SW 1271 (cell line): ENCODE data around the gene LAPTM5.
"Not testable (repeated sequence)": the region's sequence is repeated elsewhere in the genome, so short reads cannot be mapped to it uniquely, and the experiment has no call there.

ENCODE experiments used
- DNase-seq, 2 experiments: peaks; one replicate each; lab custom pipeline; 2025; lab: John Stamatoyannopoulos, UW

LAPTM5 gene

DNA sequence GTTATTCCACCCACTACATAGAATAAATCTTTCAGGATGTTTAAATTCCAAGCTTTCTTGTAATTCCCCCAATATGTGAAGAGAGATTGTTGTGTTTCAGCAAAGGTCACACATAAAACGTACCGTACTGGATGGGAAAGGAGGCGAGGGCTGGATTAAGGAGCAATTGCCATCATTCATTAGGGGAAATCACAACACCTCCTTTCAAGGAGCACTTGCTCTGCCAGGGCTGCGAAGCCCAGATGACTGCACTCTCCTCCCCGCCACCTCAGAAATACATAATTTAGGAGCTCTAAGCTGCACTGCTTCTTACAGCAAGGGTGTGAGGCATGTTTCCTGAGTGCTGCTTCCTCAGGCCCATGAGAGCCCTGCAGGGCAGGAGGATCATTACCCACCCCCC lies 63.8 kb downstream of the LAPTM5 start:
- DNase-seq: no peak

GRCh38 chr1:30693366-30693765 lies 64.2 kb downstream of the LAPTM5 start:
- DNase-seq: no peak

DNA sequence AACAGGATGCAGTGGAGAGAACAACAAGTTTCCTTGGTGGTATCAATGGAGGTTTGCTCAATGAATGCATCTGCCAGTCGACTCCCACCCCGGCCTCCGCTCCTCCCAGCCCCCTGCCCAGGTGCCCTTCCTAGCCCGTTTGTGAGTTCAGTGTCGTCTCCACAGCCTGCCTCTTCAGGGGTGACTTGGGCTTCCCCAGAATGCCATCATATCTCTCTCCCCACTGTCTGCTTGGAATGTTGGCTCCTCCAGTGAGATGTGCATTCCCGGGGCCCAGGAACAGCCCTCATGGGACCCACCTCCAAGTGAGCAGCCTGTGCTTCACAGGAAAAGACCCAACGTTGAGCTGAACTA lies 64.6 kb downstream of the LAPTM5 start:
- no peak for DNase-seq

GRCh38 chr1:30692201-30692947 lies 65.2 kb downstream of the LAPTM5 start:
- no peak for DNase-seq

DNA sequence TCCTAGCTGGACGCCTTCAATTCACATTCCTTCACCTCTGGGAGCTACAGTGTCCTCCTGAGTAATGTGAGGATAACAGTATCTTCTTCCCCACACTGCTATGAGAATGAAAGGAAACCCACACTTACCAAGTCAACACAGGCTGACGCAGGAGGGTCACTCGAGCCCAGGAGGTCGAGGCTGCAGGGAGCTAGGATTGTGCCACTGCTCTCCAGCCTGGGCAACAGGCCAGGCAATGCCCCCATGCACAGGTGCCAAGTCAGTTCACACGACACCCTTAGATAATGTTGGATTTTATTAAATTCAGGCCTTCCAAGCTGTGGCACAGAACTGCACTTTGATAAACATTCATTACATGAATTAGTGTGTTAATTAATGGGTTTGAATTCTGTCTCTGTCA lies 66.1 kb downstream of the LAPTM5 start:
- DNase-seq: no peak

DNA sequence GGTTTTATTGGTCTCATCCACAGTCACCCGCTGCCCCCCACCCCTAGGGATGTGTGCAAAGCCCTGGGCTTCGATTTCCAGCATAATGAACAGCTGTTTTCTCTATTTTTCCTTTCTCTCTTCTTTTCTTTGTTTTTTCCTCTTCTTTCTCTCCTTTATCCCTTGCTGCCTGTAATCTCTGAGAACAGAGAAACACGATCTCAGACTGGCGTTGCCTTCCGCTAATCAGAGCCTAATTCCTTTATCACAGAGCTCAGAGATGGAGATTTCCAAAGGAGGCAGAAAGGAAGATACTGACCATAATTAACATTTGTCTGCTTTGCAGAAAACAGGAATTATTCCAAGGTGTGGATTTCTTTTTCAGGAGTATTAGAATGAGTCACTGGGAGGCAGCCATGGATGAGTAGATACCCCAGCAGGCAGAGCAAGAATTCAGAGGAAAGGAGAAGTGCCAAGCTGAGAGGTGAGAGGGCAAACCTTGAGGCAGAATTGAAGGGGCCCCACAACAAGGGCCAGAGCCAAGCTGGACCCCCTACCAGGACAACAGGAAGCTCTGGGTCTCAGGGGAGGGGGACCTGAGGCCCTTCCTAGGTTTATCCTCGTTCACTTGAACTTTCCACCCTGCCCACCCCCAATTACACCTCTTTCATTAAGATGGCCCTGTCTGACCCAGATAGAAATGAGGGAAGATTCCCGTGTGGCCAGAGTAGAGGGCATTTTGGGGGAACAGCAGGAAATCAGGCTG lies 67.5 kb downstream of the LAPTM5 start:
- DNase-seq: no peak

- no peak for DNase-seq
These were observed 68.4 kb downstream of the LAPTM5 start for GRCh38 chr1:30688920-30689794.

- not testable (repeated sequence) for DNase-seq
These were observed 69.1 kb downstream of the LAPTM5 start for GRCh38 chr1:30688516-30688915.

DNA sequence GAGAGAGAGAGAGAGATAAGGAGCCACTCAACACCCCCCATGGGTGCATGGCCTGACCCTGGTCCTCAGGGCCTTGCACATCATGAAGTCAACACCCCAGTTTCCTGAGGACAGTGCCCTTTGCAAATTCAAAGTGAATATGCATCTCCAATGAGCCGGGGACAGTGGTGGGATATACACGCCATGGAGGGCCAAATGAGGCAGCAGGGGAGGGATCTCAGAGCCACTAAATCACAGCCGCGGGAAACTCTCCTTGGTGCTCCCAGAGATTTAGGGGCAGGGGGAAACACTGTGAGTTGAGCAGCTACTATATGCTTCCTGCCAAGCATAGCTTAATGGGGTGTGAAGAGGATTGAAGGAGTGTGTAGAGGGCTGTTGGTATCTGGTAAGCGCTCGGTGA lies 69.7 kb downstream of the LAPTM5 start:
- DNase-seq: no peak

- no peak for DNase-seq
These were observed 71.2 kb downstream of the LAPTM5 start for GRCh38 chr1:30686236-30686935.

- no peak for DNase-seq
These were observed 71.8 kb downstream of the LAPTM5 start for GRCh38 chr1:30685796-30686165.

- DNase-seq: no peak
These were observed 72.4 kb downstream of the LAPTM5 start for GRCh38 chr1:30684881-30685795.

DNA sequence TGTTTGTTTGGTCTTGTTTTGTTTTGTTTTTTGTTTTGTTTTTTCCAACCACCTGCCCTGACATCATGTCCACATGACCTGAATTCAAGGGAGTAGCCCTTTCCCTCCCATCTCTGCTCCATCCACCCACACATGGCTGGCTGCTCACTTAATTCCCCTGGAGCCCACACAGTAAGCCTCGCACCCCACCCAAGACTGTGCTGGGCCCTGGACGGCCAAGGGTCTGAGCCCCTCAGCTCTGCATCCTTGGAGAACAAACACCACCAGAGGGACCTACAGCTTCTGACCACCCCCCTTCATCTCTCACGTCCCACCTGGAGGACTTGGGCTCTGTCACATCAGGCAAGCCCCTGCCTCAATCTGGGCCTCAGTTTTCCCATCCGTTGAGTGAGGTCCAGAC lies 73.3 kb downstream of the LAPTM5 start:
- no peak for DNase-seq

DNA sequence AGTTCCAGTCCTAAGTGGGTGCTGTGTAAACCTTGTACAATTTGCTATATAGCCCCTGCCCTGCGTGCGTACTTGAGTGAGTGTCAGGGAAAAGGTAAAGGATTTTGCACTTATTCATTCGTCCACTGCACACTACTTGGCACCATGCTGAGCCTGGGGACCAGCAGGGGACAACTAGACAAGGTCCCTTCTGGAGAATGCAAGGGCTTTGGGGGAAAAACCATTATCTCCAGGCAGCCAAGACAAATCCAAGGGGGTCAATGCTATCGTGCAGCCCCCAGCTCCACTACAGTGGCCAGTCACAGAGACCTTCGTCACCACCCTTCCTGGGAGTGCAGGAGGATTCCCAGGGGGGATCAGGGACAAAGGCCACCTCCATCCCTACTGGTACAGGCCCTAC lies 73.9 kb downstream of the LAPTM5 start:
- DNase-seq: no peak
